Suppressor macrophage treated with lipopolysaccharide for 4 hours (primary cell): ENCODE measurements around the gene NCAM2.

Experiments used
- DNase-seq: peaks from one replicate; pipeline ENCODE4 v3.0.0-alpha.2; 2020

NCAM2 gene

GRCh38 chr21:21466752-21467151 is 468.5 kb downstream of the NCAM2 start:
- no peak for DNase-seq

DNA sequence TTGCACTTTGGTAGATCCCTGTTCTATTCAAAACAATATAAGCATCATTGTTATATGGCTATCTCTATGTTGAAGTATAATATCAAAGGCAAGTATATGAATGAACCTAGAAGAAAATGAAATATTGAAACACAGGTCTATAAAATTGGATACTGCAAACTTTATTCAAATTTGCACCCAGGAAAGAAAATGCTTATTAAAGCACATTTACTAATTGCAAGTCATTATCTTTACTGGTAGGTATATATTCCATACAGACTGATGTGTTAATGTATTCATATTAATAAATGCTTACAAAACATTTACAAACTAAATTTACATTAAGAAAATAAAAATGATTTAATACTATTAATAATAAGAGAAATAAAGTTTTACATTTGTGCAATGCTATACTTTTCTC is 469.8 kb downstream of the NCAM2 start:
- DNase-seq: no peak

- DNase-seq: no peak
Measured at GRCh38 chr21:21481239-21481638, 483.0 kb downstream of the NCAM2 start.

GRCh38 chr21:21508859-21509258 is 510.6 kb downstream of the NCAM2 start:
- no peak for DNase-seq

- DNase-seq: no peak
Measured at GRCh38 chr21:21530680-21531079, 532.5 kb downstream of the NCAM2 start.

GRCh38 chr21:21547368-21547953 is 549.3 kb downstream of the NCAM2 start:
- no peak for DNase-seq

GRCh38 chr21:21559285-21560045 is 561.3 kb downstream of the NCAM2 start:
- DNase-seq: no peak
